ENCODE data around the gene TBC1D23. TPM values are rescaled to one million over a fixed set of nuclear protein-coding genes. Genes with fewer than 3 reads are reported as not detected.
"Not testable (repeated sequence)": the region's sequence is repeated elsewhere in the genome, so short reads cannot be mapped to it uniquely, and the experiment has no call there.

The TBC1D23 gene
- total RNA-seq, result 43.6 TPM

GRCh38 chr3:100260685-100261484 lies at the start of gene TBC1D23:
Gene TBC1D23 (plus strand): TSS chr3:100260992. CDS start chr3:100261019, 27 bp downstream.
- DNase-seq (ENCODE audit: low spot score), result peak; percentile 98

- no peak for DNase-seq (ENCODE audit: low spot score)
These were observed 46.8 kb upstream of the TBC1D23 start for GRCh38 chr3:100213891-100214573.

GRCh38 chr3:100214574-100214964 lies 46.2 kb upstream of the TBC1D23 start:
- DNase-seq (ENCODE audit: low spot score), result no peak

- no peak for DNase-seq (ENCODE audit: low spot score)
These were observed 44.1 kb upstream of the TBC1D23 start for GRCh38 chr3:100216713-100217112.

- no peak for DNase-seq (ENCODE audit: low spot score)
These were observed 39.6 kb upstream of the TBC1D23 start for GRCh38 chr3:100221159-100221558.

- no peak for DNase-seq (ENCODE audit: low spot score)
These were observed 35.6 kb upstream of the TBC1D23 start for GRCh38 chr3:100225193-100225592.

GRCh38 chr3:100225883-100226282 lies 34.9 kb upstream of the TBC1D23 start:
- no peak for DNase-seq (ENCODE audit: low spot score)

GRCh38 chr3:100226712-100227429 lies 33.9 kb upstream of the TBC1D23 start:
- DNase-seq (ENCODE audit: low spot score), result no peak

GRCh38 chr3:100227511-100227921 lies 33.3 kb upstream of the TBC1D23 start:
- no peak for DNase-seq (ENCODE audit: low spot score)

- DNase-seq (ENCODE audit: low spot score), result no peak
These were observed 32.5 kb upstream of the TBC1D23 start for GRCh38 chr3:100228247-100228646.

GRCh38 chr3:100229188-100229587 lies 31.6 kb upstream of the TBC1D23 start:
- not testable (repeated sequence) for DNase-seq (ENCODE audit: low spot score)

- no peak for DNase-seq (ENCODE audit: low spot score)
These were observed 30.1 kb upstream of the TBC1D23 start for GRCh38 chr3:100230710-100231109.

GRCh38 chr3:100231668-100232067 lies 29.1 kb upstream of the TBC1D23 start:
- DNase-seq (ENCODE audit: low spot score), result no peak

GRCh38 chr3:100234364-100234763 lies 26.4 kb upstream of the TBC1D23 start:
- no peak for DNase-seq (ENCODE audit: low spot score)

GRCh38 chr3:100238599-100238998 lies 22.2 kb upstream of the TBC1D23 start:
- no peak for DNase-seq (ENCODE audit: low spot score)

- DNase-seq (ENCODE audit: low spot score), result not testable (repeated sequence)
These were observed 18.3 kb upstream of the TBC1D23 start for GRCh38 chr3:100242471-100242870.

- no peak for DNase-seq (ENCODE audit: low spot score)
These were observed 16.5 kb upstream of the TBC1D23 start for GRCh38 chr3:100244264-100244663.

- no peak for DNase-seq (ENCODE audit: low spot score)
These were observed 15.7 kb upstream of the TBC1D23 start for GRCh38 chr3:100245136-100245535.

GRCh38 chr3:100245927-100246326 lies 14.9 kb upstream of the TBC1D23 start:
- no peak for DNase-seq (ENCODE audit: low spot score)

- no peak for DNase-seq (ENCODE audit: low spot score)
These were observed 13.8 kb upstream of the TBC1D23 start for GRCh38 chr3:100246999-100247398.

GRCh38 chr3:100252001-100252400 lies 8.8 kb upstream of the TBC1D23 start:
- no peak for DNase-seq (ENCODE audit: low spot score)

- peak; percentile 44 for DNase-seq (ENCODE audit: low spot score)
These were observed 6.5 kb upstream of the TBC1D23 start for GRCh38 chr3:100254168-100254777.
